Measurements from ENCODE around the gene LINGO3.

LINGO3 gene

GRCh38 chr19:2261438-2262172 is 46.3 kb downstream of the LINGO3 start:
- H3K4me3 ChIP-seq (ENCODE audit: low read depth, low read length), result no peak overlapping the region
- TF ChIP-seq CTCF (IDR thresholded peaks at IDR 0.05; ENCODE audit: low read depth, low read length), result peak; percentile 68

- TF ChIP-seq CTCF (IDR thresholded peaks at IDR 0.05; ENCODE audit: low read depth, low read length), result no peak
- H3K4me3 ChIP-seq (ENCODE audit: low read depth, low read length), result no peak overlapping the region
Measured at GRCh38 chr19:2260341-2260805, 47.6 kb downstream of the LINGO3 start.

- H3K4me3 ChIP-seq (ENCODE audit: low read depth, low read length), result no peak overlapping the region
- no peak for TF ChIP-seq CTCF (IDR thresholded peaks at IDR 0.05; ENCODE audit: low read depth, low read length)
Measured at GRCh38 chr19:2259336-2259735, 48.6 kb downstream of the LINGO3 start.
